ENCODE measurements around the gene F2RL2.
A peak's percentile ranks its signal among the peaks of the same experiment; 100 is the strongest.

Gene F2RL2

GRCh38 chr5:76602094-76602726 lies 21.0 kb downstream of the F2RL2 start:
- Histone ChIP-seq H3K9ac (ENCODE audit: low read length) (no peak overlapping the region), H3K27me3 (replicated peaks; ENCODE audit: control insufficient read depth, insufficient read depth, low read length) (no peaks in the 10 kb centered on the region), H3K9me3 (ENCODE audit: control insufficient read depth, low read length) (no peaks in the 10 kb centered on the region), H3K4me3 (ENCODE audit: low read length) (no peak overlapping the region), H3K4me1 (ENCODE audit: control insufficient read depth, insufficient read depth, low read length) (peaks cover 16% of the 10 kb centered on the region), H3K36me3 (ENCODE audit: control insufficient read depth, insufficient read depth, low read length, severe bottlenecking) (no peaks in the 10 kb centered on the region)
- peak; percentile 60 for DNase-seq (ENCODE audit: low read depth)

DNA sequence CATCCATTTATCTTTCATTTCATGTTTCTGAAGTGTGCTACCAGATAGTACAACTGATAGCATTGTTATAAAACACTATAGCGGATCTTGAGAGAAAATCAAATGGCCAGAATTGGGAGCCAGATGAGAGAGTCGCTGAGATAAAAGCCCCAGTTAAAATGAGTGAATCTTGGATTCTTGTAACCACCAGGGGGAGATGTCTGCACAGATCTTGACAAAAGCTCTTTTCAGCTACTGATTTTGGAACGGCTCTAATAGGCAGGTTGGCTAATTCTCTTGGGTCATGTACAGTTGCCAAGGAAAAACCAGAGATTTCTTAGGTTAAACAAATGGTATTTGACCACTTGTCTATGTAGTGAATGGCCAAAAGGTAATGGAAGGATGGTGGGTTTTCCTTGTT lies 21.7 kb downstream of the F2RL2 start:
- DNase-seq (ENCODE audit: low read depth): peak; percentile 94
- Histone ChIP-seq H3K4me1 (ENCODE audit: control insufficient read depth, insufficient read depth, low read length) (peaks cover 10% of the 10 kb centered on the region), H3K9me3 (ENCODE audit: control insufficient read depth, low read length) (no peaks in the 10 kb centered on the region), H3K9ac (ENCODE audit: low read length) (no peak overlapping the region), H3K36me3 (ENCODE audit: control insufficient read depth, insufficient read depth, low read length, severe bottlenecking) (no peaks in the 10 kb centered on the region), H3K4me3 (ENCODE audit: low read length) (no peak overlapping the region), H3K27me3 (replicated peaks; ENCODE audit: control insufficient read depth, insufficient read depth, low read length) (no peaks in the 10 kb centered on the region)

GRCh38 chr5:76600716-76601115 lies 22.5 kb downstream of the F2RL2 start:
- Histone ChIP-seq H3K4me3 (ENCODE audit: low read length) (no peak overlapping the region), H3K27me3 (replicated peaks; ENCODE audit: control insufficient read depth, insufficient read depth, low read length) (no peaks in the 10 kb centered on the region), H3K36me3 (ENCODE audit: control insufficient read depth, insufficient read depth, low read length, severe bottlenecking) (no peaks in the 10 kb centered on the region), H3K4me1 (ENCODE audit: control insufficient read depth, insufficient read depth, low read length) (peaks cover 10% of the 10 kb centered on the region), H3K9ac (ENCODE audit: low read length) (no peak overlapping the region), H3K9me3 (ENCODE audit: control insufficient read depth, low read length) (no peaks in the 10 kb centered on the region)
- no peak for DNase-seq (ENCODE audit: low read depth)

GRCh38 chr5:76598531-76598930 lies 24.7 kb downstream of the F2RL2 start:
- H3K36me3 ChIP-seq (ENCODE audit: control insufficient read depth, insufficient read depth, low read length, severe bottlenecking): no peaks in the 10 kb centered on the region
- no peaks in the 10 kb centered on the region for H3K9me3 ChIP-seq (ENCODE audit: control insufficient read depth, low read length)
- no peak for DNase-seq (ENCODE audit: low read depth)
- H3K9ac ChIP-seq (ENCODE audit: low read length): no peak overlapping the region
- H3K4me3 ChIP-seq (ENCODE audit: low read length): no peak overlapping the region
- H3K4me1 ChIP-seq (ENCODE audit: control insufficient read depth, insufficient read depth, low read length): no peaks in the 10 kb centered on the region
- H3K27me3 ChIP-seq (replicated peaks; ENCODE audit: control insufficient read depth, insufficient read depth, low read length): no peaks in the 10 kb centered on the region

DNA sequence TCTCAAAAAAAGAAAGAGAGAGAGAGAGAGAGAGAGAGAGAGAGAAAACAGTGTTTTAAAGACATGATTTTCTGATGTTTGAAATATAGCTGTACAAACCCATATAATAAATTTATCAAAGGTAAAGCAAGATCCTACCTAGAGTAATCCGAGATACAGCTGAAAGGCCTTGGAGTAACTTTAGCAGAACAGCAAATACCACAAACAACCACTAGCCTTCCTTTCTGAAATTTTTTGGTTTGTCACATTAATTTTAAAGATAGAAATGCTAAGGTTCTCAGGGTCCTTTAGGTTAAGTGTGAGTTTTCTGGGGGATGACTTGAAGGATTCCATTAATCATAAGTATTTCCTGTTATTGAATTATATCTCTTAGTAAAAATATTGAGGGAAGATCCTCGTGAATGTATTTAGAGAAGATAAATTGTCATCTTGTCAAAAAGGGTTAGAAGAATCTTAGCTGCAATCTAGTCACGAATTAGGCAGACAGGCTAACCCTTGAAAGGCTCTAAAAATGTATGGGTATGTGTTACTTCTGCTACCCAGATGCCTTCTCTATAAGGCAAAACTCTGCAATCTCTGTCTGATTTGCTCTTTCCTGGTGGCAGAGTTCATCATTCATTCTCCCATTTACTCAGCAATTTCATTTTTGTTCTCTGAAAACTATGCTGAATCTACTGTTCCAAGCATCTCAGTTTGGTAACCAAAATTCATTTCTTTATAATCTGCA lies 27.3 kb downstream of the F2RL2 start:
- Histone ChIP-seq H3K36me3 (ENCODE audit: control insufficient read depth, insufficient read depth, low read length, severe bottlenecking) (no peaks in the 10 kb centered on the region), H3K27me3 (replicated peaks; ENCODE audit: control insufficient read depth, insufficient read depth, low read length) (no peaks in the 10 kb centered on the region), H3K9me3 (ENCODE audit: control insufficient read depth, low read length) (no peaks in the 10 kb centered on the region), H3K4me3 (ENCODE audit: low read length) (no peak overlapping the region), H3K4me1 (ENCODE audit: control insufficient read depth, insufficient read depth, low read length) (no peaks in the 10 kb centered on the region), H3K9ac (ENCODE audit: low read length) (no peak overlapping the region)
- no peak for DNase-seq (ENCODE audit: low read depth)

DNA sequence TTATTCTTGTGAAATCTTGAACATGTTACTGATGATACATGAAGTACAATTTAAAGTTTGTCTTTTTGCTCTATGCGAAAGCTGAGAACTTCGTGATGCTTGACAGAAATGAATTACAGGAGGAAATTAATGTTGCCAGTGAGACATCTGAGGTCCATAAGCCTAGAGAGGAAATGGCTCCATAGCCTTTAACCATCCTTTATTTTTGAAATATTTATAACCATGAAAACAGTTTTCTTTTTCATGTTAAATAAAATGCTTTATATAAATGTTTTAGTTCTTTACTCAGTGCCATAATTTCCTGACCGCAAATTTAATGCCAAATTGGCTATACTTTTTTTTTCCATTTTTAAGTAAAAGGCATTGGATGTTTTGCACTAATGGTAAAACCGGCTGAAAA lies 29.1 kb downstream of the F2RL2 start:
- Histone ChIP-seq H3K4me1 (ENCODE audit: control insufficient read depth, insufficient read depth, low read length) (no peaks in the 10 kb centered on the region), H3K4me3 (ENCODE audit: low read length) (no peak overlapping the region), H3K27me3 (replicated peaks; ENCODE audit: control insufficient read depth, insufficient read depth, low read length) (peaks cover 7% of the 10 kb centered on the region), H3K9ac (ENCODE audit: low read length) (no peak overlapping the region), H3K9me3 (ENCODE audit: control insufficient read depth, low read length) (no peaks in the 10 kb centered on the region), H3K36me3 (ENCODE audit: control insufficient read depth, insufficient read depth, low read length, severe bottlenecking) (no peaks in the 10 kb centered on the region)
- no peak for DNase-seq (ENCODE audit: low read depth)

- Histone ChIP-seq H3K4me3 (ENCODE audit: low read length) (no peak overlapping the region), H3K36me3 (ENCODE audit: control insufficient read depth, insufficient read depth, low read length, severe bottlenecking) (no peaks in the 10 kb centered on the region), H3K9me3 (ENCODE audit: control insufficient read depth, low read length) (no peaks in the 10 kb centered on the region), H3K27me3 (replicated peaks; ENCODE audit: control insufficient read depth, insufficient read depth, low read length) (peaks cover 7% of the 10 kb centered on the region), H3K9ac (ENCODE audit: low read length) (no peak overlapping the region), H3K4me1 (ENCODE audit: control insufficient read depth, insufficient read depth, low read length) (no peaks in the 10 kb centered on the region)
- DNase-seq (ENCODE audit: low read depth): no peak
These were observed 30.5 kb downstream of the F2RL2 start for GRCh38 chr5:76592692-76593091.

DNA sequence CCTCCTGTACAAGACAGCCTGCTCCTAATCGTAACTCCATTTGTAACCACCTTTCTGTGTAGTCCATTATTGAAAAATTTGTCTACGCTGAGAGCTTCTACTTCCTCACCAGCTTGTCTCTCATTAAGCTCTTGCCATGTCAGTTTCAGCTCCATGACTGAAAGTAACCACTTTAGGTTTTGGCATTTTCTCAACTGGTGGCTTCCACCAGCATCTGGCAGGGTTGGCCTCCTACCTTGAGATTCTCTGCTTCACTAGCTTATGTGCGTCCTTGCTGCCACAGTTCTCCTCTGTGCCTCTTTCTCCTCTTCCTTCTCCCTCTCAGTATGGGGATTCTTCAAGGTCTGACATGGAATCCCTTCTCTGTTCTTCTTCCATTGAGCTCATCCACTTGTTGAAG lies 31.8 kb downstream of the F2RL2 start:
- Histone ChIP-seq H3K9me3 (ENCODE audit: control insufficient read depth, low read length) (no peaks in the 10 kb centered on the region), H3K9ac (ENCODE audit: low read length) (no peak overlapping the region), H3K4me1 (ENCODE audit: control insufficient read depth, insufficient read depth, low read length) (no peaks in the 10 kb centered on the region), H3K4me3 (ENCODE audit: low read length) (no peak overlapping the region), H3K36me3 (ENCODE audit: control insufficient read depth, insufficient read depth, low read length, severe bottlenecking) (no peaks in the 10 kb centered on the region), H3K27me3 (replicated peaks; ENCODE audit: control insufficient read depth, insufficient read depth, low read length) (peaks cover 7% of the 10 kb centered on the region)
- no peak for DNase-seq (ENCODE audit: low read depth)

DNA sequence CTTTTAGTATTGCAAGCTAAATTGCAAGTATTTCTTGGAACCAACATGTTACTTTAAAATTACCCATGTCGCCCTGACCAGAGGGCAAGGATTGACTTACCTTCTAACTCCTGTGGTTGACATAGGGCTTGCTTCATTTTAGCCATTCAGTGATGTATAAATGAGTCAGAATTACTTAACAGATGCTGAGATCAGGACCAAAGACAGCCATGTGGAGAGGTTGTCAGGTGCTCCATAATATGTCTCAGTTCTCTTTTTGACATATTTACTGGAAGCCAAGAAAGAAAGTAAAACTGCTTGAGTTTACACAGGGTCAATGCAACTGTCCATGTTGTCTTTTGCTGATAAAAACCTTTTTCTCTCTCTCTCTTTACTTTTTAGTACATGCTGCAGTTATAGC lies 33.2 kb downstream of the F2RL2 start:
- no peaks in the 10 kb centered on the region for H3K9me3 ChIP-seq (ENCODE audit: control insufficient read depth, low read length)
- no peak for DNase-seq (ENCODE audit: low read depth)

GRCh38 chr5:76586531-76586930 lies 36.7 kb downstream of the F2RL2 start:
- Histone ChIP-seq H3K36me3 (ENCODE audit: control insufficient read depth, insufficient read depth, low read length, severe bottlenecking) (no peaks in the 10 kb centered on the region), H3K9ac (ENCODE audit: low read length) (no peak overlapping the region)
- DNase-seq (ENCODE audit: low read depth): no peak

More for the DNA sequence above, 33.2 kb downstream of the F2RL2 start:
- H3K4me1 ChIP-seq (ENCODE audit: control insufficient read depth, insufficient read depth, low read length): no peaks in the 10 kb centered on the region
- H3K9ac ChIP-seq (ENCODE audit: low read length): no peak overlapping the region
- H3K4me3 ChIP-seq (ENCODE audit: low read length): no peak overlapping the region
- H3K27me3 ChIP-seq (replicated peaks; ENCODE audit: control insufficient read depth, insufficient read depth, low read length): peaks cover 7% of the 10 kb centered on the region
- no peaks in the 10 kb centered on the region for H3K36me3 ChIP-seq (ENCODE audit: control insufficient read depth, insufficient read depth, low read length, severe bottlenecking)

DNA sequence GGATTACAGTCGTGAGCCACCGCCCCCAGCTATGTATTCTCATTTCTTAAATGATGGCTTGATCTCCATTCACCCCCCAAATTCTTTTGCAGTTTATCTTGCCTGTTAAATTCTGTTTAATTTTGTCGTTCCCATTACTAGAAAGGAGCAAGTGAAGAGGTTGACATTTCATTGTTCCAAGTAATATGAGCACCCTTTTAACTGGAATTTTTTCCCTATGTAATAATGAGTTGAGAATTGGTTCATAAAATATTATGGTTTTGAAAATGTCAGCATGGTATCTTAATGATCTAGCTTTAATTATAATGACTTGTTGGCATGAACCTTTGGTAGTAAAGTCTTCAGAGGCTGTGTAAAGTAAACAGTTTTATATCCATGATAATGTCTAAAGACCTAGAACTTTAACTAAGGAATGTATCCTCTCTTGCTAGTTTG lies 37.4 kb downstream of the F2RL2 start:
- no peaks in the 10 kb centered on the region for H3K36me3 ChIP-seq (ENCODE audit: control insufficient read depth, insufficient read depth, low read length, severe bottlenecking)
- H3K9ac ChIP-seq (ENCODE audit: low read length): no peak overlapping the region
- peaks cover 7% of the 10 kb centered on the region for H3K27me3 ChIP-seq (replicated peaks; ENCODE audit: control insufficient read depth, insufficient read depth, low read length)
- no peak for DNase-seq (ENCODE audit: low read depth)
- no peaks in the 10 kb centered on the region for H3K9me3 ChIP-seq (ENCODE audit: control insufficient read depth, low read length)
- no peaks in the 10 kb centered on the region for H3K4me1 ChIP-seq (ENCODE audit: control insufficient read depth, insufficient read depth, low read length)
- H3K4me3 ChIP-seq (ENCODE audit: low read length): no peak overlapping the region

More at GRCh38 chr5:76586531-76586930, 36.7 kb downstream of the F2RL2 start:
- Histone ChIP-seq H3K9me3 (ENCODE audit: control insufficient read depth, low read length) (no peaks in the 10 kb centered on the region), H3K4me3 (ENCODE audit: low read length) (no peak overlapping the region), H3K4me1 (ENCODE audit: control insufficient read depth, insufficient read depth, low read length) (no peaks in the 10 kb centered on the region), H3K27me3 (replicated peaks; ENCODE audit: control insufficient read depth, insufficient read depth, low read length) (peaks cover 7% of the 10 kb centered on the region)
